Omental fat pad (tissue), 4 donors: ENCODE measurements around the gene VPS72. TPM values are rescaled to one million over a fixed set of nuclear protein-coding genes. Genes with fewer than 3 reads are reported as not detected.

Experiments used
- ATAC-seq: fragments of 150-250 bp; one replicate; pipeline ENCODE4 v1.9.1; 2016; ENCODE audit warnings: mild to moderate bottlenecking, moderate library complexity; ENCODE audit not compliant: low FRiP score
- DNase-seq: peaks from one replicate; pipeline ENCODE4 v3.0.0-alpha.2; 2019; ENCODE audit warnings: low spot score
- CTCF ChIP-seq, 3 donors: fragments of 450-650 bp; IDR thresholded peaks; one replicate each; pipeline ENCODE4 v1.5.1; 2016 to 2017; ENCODE audit warnings: antibody characterized with exemption in 3 of 3, mild to moderate bottlenecking in 3 of 3, moderate library complexity in 2 of 3
- total RNA-seq, 4 donors: library from RNA; depleted of rRNA; stranded (reverse); fragments of >200 nt; gene quantifications; one replicate each; pipeline ENCODE4 v1.1.0, GENCODE V29; 2016

The VPS72 gene
- total RNA-seq, 4 donors from 2014 or later, result 24.0 to 26.1 (median 24.6) TPM

- peak; percentile 91 for DNase-seq
- TF ChIP-seq CTCF (IDR thresholded peaks at IDR 0.05), result no peak
- peak; percentile 91 for ATAC-seq
Observed at GRCh38 chr1:151165738-151166504, 24.1 kb downstream of the VPS72 start, which contains the start of the genes LYSMD1 and SCNM1. TSS of gene LYSMD1 (minus strand) at chr1:151165902. CDS start at chr1:151165258, 644 bp downstream. TSS of gene SCNM1 (plus strand) at chr1:151166144. CDS start at chr1:151166153, 9 bp downstream.

DNA sequence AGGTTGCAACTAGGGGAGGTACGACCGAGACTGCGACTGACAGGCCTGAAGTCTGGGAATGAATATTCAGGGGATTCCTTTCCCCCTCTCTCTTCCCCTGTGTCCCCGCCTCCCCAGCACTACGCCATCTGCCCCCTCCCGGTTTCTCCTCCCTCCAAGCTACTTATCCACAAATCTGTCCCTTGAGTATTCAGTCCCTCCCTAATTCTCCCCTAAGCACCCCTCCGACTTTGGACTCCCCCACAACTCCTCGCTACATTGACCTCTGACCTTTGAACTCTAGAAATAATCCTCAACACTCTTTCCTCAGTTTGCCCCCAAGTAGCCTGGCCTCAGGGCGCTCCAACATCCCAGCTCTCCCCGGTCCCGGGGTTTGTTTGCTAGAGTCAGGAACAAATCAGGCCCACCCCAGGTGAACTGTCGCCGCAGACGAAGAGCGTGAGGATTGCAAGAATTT, 24.7 kb downstream of the VPS72 start:
- peak; percentile 24 for ATAC-seq
- DNase-seq, result no peak
- TF ChIP-seq CTCF (IDR thresholded peaks at IDR 0.05), result no peak

- TF ChIP-seq CTCF (IDR thresholded peaks at IDR 0.05), result no peak
- DNase-seq (no peak), ATAC-seq (no peak)
Observed at GRCh38 chr1:151164732-151165280, 25.2 kb downstream of the VPS72 start.

DNA sequence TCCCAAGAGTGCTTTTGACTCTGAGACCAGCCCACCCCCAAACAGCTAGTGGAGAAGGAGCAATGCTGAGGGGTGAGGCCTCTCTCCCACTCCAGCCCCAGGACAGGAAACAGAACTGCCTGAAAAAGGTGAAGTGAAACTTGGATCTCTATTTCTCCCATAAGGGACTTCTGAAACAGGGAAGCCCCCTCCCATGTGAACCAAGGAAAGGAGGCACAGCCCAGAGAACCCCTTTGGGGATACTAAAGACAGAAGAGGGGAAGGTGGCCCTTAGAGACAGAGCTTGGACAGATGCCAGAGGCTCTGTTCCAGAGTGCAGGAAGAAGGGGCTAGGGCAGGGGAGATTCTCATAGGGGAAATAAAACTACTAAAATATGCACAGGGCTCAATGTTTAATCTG, 30.6 kb downstream of the VPS72 start:
- TF ChIP-seq CTCF (IDR thresholded peaks at IDR 0.05), result no peak
- DNase-seq (no peak), ATAC-seq (no peak)

DNA sequence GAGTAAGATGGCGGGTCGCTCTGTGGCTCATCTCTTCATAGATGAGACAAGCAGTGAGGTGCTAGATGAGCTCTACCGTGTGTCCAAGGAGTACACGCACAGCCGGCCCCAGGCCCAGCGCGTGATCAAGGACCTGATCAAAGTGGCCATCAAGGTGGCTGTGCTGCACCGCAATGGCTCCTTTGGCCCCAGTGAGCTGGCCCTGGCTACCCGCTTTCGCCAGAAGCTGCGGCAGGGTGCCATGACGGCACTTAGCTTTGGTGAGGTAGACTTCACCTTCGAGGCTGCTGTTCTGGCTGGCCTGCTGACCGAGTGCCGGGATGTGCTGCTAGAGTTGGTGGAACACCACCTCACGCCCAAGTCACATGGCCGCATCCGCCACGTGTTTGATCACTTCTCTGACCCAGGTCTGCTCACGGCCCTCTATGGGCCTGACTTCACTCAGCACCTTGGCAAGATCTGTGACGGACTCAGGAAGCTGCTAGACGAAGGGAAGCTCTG, 31.2 kb downstream of the VPS72 start:
- ATAC-seq (peak; percentile 28), DNase-seq (no peak)
- no peak for TF ChIP-seq CTCF (IDR thresholded peaks at IDR 0.05)

DNA sequence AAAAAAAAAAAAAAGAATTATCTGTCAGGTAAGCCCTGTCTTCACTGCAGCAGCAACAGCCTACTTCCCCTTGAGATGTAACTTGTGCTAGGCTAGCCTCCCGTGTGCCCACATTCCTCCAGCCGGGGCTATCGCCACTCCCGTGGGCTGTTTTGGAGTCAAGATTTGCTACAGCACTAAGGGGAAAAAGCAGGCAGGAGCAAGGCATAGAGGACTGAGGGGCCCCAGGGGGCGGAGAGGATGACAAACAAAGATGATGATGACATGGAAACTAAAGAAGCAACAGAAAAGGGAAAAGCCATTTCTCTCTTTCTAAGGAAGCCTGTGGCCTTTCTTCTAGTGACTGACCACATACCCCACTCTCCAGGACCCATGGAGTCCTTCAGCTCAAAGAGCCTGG, 31.7 kb downstream of the VPS72 start:
- no peak for DNase-seq

More for the DNA sequence above, 31.7 kb downstream of the VPS72 start:
- TF ChIP-seq CTCF (IDR thresholded peaks at IDR 0.05), result no peak
- no peak for ATAC-seq
